GF-D8 (cell line): ENCODE results near the gene RFXANK.
"Not testable (repeated sequence)": the region's sequence is repeated elsewhere in the genome, so short reads cannot be mapped to it uniquely, and the experiment has no call there.

Source experiments
- DNase-seq: peaks from one replicate; lab custom pipeline; 2025; lab: John Stamatoyannopoulos, UW

RFXANK gene

DNA sequence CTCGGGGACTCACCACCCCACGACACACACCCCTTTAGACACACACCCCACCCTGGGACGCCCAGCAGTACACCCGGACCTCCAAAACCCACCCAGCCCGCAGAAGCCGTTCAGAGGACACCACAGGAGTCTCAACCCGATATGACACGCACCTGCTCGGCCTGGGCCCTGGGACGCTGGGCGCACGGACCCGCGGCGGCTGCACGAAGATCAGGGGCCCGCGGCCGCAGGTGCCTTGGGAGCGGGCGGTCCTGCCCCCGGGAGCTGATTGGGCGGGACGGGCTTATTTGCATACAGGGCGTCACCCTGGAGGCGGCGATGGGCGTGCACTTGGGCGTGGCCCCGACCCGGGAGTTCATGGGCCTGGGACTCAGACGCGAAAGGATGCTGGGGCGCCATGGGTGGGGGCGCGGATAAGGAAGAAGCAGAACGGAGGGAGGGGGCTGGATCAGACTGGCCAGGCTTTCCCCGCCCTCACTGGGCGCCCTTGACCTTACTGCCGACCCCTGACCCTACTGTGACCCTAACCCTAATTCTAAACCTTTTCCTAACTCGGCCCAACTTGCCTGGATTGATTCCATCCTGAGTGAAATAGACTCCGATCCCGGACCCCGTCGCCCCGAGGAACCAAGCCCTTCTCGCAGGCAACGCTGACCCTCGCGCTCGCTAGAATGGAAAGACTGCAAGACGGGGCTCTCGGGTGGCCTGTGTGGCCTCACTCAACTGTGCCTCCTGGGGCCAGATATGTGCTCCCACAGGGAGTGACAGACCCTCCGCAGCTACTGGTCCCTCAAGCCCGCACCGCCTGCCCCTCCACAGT is 21.8 kb upstream of the RFXANK start, which contains the start of gene MEF2B:
MEF2B (minus strand) TSS at position 211 of the 820 bp plus-strand sequence. CDS start 19,528 bp downstream, outside the sequence.
- DNase-seq, result no peak

DNA sequence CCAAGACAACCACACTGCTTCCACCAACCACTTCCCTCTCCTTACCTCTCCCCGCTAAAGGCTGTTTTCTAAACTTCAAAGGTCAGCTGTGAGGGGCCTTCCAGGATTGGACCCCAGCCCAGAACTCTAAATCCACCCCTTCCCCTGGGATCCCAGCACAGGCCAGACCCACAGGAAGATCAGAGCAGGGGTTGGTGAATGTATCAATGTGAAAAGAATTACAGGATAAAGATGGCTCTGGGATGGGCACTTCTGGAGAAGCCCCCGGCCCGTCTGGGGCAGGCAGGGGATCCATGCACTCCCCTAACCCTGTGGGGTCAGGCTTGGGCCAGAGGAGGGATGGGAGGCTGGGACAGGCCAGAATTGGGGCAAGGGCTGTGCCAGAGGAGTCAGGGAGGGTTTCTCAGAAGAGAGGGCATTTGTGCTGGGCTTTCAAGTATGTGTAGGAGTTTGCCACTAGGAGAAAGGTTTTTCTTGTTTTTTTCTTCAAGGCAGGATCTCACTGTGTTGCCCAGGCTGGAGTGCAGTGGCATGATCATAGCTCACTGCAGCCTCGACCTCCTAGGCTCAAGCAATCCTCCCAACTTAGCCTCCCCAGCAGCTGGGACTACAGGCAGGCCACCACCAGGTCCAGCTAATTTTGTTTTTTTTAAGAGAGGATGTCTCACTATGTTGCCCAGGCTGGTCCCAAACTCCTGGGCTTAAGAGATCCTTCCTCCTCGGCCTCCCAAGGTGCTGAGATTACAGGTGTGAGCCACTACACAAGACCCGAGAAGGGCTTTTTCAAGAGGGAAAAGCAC is 21.0 kb upstream of the RFXANK start:
- no peak for DNase-seq

DNA sequence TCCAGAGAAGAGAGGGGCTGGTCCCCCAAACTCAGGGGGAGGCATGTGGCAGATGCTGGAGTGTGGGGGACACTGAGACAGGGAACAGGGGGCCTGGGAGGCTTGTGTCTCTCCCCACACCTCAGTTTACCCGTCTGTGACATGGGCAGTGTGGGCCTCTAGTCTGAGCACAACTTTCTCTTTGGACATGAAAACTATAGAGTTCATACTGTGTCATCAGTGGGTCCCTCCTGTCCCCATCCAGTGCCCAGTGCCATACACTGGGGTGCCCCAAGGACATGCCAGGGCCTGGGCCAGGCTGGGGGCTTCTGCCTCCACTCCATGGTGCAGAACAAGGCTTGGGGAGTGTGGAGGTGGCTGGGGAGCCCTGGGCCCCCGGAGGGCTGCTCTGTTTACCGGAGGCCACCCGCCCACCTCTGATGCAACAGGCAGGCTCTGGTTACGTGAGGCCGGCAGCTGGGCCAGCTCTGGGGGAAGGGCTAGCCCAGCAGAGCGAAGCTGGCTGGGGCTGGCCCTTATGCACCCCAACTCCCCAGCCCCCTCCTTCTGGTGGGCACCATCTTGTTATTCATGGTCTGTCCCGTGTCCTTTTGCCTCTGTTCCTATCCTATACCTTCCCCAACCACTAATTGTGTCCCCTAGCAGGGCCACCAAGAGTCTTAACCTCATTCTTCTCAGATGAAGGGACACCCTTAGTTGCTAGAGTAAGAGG is 20.1 kb upstream of the RFXANK start:
- DNase-seq, result peak; percentile 26

DNA sequence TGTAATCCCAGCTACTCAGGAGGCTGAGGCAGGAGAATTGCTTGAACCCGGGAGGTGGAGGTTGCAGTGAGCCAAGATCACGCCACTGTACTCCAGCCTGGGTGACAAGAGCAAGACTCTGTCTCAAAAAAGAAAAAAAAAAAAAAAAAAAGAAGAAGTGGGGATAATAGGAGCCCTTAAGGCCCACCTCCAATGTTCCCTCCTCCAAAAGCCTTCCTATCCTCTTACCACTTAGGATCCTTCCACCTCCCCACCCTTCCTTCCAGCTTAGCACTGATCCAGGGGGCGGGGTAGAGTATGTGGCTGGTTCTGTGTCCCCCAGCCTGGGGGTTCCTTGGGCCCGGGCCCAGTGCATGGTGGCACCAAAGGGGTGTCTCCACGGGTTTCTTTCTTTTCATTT is 18.8 kb upstream of the RFXANK start:
- DNase-seq, result not testable (repeated sequence)

DNA sequence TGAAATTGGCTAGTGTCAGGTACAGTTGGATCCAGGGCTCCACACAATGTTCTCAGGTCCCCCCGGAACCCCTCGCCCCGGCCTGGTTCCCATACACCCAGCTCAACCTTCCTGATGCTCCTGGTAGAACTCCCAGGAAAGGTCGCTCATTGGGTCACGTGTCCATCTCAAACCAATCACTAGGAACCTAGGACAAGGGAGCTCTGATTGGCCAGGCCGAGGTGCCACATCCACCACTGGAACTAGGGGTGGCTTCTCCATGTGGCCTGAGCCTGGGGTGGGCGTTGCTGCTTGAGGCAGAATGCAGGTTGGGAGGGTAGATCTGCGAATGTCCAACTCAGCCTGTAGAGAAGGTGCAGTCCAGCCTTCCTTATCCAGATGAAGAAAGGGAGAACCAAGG is 15.1 kb upstream of the RFXANK start:
- DNase-seq, result no peak

DNA sequence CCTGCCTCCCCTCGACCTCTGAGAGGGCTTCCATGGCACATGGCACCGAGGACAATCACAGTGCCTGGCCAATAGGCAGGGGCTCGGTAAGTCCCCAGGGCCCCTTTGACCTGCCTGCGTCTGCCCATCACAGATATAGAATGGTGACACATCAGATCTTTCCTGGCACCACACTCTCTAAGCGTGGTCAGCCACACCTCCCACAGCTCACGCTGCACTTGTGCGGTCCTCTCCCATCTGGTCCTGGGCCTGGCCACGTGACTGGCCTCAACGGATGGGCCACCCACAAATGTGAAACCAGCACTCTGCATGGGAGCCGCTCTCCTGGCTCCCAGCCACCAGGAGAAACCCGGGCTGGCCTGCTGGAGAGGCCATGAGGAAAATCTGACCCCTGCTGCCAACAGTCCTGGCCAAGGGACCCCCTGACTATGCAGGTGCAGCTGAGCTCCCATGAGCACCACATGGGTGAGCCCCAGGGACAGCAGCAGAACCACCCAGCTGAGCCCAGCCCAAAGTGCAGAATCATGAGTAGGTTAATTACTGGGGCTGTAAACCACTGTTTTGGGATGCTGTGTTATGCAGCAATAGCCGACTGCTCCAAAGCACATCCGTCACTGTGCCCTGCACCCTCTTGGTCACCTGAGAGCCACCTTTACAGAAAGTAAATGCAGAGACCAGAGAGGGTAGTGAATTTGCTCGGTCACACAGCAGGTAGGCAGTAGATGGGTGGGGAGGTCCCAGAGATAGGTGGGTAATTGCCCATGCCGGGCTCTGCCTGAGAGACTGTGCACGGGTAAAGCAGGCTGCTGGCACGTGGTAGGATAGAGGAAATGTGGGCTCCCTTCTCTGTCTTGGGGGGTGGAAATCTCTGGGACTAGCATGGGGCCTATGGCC is 12.3 kb upstream of the RFXANK start:
- DNase-seq, result no peak

DNA sequence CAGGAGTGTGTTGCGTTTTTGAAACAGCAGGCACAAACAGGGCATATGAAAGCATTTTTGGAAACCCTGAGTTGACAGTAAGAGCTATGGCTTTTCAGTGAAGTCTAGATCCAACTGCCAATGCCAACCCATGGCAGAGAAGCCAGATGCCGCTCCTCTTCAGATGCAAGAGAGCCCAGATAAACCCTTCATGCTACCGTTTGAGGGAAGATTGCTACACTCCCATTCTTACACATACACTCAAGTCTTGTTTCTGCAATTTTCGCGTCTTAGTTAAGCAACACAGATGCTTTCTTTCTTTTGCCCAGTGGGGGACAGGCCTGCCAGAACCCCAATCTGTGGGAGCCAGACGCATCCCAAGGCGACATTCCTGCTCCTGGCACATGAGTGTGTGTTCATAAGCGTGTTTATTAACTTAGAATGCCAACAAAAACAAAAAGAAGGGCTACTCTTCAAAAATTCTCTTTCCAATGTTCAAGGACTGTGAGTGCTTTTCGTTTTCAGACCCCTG is 10.5 kb upstream of the RFXANK start:
- DNase-seq, result no peak

DNA sequence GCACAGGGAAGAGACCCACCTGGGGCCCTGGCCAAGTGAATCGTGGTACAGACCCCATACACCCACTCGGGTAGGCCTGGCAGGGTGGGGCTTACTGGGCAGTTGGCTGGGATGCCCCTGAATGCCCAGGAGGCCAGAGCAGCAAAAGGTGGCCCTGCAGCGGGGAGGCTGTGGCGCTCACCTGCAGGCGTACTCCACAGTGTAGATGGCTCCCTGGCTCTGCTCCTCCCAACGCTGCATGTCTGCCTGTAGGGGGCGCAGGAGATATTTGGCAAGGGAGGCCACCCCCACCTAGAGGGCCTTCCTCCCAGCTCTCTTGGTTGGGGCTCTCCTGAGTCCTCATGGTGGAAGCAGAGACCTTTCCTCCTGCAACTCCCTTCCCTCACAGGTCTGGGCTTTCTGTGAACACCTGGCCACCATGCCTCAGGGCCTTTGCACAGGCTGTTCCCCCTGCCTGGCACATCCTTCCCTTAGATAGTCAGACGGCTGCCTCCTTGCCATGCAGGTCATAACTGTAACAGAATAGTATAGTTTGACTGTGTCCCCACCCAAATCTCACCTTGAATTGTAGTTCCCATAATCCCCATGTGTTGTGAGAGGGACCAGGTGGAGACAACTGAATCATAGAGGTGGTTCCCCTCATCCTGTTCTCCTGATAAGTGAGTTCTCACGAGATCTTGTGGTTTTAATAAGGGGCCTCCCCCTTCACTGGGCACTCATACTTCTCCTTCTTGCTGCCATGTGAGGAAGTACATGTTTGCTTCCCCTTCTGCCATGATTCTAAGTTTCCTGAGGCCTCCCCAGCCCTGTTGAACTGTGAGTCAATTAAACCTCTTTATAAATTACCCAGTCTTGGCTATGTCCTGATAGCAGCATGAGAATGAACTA is 6.0 kb upstream of the RFXANK start:
- DNase-seq, result peak; percentile 77

DNA sequence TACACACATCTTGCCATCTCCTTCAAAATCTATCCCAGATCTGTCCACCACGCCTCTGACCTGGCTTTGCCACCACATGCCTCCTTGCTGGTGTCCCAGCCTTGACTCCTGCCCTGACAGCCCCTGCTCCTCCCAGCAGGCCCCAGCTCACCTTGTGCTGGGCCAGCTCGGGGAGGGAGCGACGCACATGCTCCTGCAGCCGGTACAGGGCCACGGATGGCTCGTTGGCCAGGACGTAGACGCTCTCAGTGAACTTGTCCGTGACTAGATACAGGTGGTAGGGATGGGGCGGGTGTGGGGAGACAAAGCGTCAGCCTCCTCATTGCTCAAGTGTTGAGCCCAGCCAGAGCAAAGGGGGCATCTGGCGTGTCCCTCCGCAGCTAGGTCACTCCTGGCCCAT is 5.3 kb upstream of the RFXANK start:
- DNase-seq, result no peak

DNA sequence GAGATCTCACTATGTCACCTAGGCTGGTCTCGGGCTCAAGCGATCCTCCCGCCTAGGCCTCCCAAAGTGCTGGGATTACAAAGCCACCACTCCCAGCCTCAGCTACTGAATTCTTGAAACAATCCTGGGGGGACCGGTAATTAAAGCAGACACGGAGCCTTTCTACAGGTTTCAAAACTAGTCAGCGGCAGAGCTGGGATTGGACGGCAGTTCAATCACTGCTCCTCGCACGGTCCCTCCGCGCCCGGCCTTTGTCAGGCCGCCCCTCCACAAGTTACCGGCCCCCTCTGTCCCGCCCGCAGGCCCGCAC is 335 bp upstream of the RFXANK start:
- no peak for DNase-seq

DNA sequence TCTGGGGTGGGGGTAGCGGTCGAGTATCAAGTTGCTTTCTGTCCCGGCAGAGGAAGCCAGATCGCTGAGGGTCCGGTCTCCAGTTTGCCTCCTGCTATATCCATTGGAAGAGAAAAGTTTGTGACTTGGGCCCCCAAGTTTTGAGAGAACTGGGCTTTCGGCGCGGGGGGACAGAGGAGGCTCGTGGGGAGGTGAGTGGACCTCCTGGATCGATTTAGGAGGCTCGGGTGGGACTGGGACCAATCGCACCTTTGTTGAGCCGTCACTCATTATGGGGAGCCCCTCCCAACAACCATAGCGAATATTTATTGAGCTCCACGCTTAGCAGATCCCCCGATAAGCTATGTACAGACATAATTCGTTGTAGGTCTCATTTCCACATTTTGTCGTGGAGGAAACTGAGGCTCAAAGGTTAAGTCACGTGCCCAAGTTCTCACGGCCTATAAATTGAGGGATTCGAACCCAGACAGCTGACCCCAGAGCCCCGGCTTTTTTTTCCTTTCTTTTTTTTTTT is 909 bp downstream of the RFXANK start:
- DNase-seq, result no peak

DNA sequence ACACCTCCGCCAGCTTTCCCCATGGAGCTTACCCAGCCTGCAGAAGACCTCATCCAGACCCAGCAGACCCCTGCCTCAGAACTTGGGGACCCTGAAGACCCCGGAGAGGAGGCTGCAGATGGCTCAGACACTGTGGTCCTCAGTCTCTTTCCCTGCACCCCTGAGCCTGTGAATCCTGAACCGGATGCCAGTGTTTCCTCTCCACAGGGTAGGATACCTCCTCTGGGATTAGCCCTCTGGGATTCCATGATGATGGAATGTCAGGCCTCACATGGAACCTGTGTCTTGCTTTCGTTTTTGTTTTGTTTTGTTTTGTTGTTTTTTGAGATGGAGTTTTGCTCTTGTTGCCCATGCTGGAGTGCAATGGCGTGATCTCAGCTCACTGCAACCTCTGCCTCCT is 1.9 kb downstream of the RFXANK start:
- DNase-seq, result no peak

DNA sequence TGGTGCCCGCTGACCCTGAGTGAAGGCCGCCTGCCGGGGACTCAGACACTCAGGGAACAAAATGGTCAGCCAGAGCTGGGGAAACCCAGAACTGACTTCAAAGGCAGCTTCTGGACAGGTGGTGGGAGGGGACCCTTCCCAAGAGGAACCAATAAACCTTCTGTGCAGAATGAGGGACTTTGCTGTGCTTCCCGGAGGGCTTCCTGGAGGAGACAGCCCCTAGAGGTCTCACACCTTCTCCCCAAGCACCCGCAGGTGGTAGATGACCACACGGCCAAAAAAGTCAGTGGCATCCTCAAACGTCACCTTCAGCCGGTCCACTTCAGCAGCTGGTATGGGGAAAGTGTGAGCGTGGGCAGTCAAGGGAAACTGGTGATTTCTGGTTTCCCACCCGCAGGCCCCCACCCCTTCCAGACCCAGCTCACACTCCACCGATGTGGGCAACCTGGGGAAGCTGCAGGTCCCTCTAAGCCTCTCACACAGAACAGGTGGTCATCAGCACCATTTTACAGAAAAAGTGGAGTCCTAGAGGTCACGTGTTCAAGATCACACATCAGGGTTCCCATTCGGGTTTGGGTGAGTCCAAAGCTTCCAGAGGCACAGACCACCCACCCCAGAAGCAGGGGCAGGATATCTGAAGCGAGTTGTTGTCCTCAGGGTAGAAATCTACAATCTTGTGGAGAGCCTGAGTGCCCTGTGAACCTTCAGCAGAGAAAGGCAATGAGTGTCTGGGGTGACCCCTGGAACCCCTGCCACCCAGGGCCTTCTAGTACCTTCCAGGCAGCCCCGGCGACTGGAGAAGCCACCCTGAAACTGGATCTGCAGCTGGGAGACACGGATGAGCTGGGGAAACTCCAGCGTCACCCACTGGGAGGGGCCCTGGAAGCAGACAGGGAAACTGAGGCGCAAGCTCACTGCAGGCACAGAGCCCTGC is 9.9 kb downstream of the RFXANK start:
- no peak for DNase-seq

DNA sequence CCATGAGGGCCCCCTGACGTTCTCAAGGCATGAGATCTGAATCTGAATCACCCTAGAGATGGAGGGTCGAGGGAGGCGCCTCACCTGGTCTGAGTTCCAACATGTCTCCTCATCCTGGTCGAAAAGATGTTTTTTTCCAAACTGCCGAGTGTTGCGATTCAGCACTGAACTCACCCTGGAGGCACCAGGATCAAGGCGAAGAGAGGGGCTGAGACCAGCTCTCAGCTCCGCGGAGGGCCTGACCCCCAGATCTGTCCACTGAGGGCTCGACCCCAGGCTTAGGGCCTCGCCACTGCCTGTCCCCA is 10.6 kb downstream of the RFXANK start:
- DNase-seq, result no peak

DNA sequence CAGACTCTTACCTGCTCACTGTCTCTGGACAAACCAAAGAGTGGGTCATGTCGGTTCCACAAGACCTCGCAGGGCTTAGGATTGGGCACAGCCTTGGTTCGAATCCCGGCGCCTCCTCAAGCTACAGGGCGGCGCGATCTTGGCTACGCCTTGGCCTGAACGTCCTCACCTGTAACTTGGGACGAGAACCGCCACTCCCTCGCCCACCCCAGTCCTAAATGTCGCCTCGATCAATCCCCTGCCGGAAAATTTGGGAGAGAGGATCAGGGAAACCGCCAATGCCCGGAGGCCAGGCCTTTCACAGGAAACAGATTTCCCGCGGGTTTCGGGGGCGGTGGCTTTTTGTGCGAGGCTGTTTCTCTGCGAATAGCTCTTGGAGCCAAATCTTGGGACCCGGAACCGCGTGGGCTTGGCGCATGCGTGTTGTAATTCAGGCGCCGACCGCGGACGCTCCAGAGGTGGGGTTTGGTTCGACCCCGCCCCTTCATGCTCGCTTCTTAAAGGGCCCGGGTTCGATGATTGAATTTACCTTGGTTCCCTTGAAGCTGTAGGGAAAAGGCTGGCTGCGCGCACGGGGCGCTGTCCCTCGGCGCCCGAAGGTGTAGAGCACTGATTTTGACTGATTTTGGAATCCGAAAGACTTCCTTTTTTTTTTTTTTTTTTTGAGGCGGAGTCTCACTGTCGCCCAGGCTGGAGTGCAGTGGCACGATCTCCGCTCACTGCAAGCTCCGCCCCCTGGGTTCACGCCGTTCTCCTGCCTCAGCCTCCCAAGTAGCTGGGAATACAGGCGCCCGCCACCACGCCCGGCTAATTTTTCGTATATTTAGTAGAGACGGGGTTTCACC is 11.2 kb downstream of the RFXANK start, which contains the start of gene NR2C2AP:
NR2C2AP (minus strand) TSS at position 403 of the 845 bp plus-strand sequence; CDS start at position 49, 354 bp downstream.
- peak; percentile 81 for DNase-seq

DNA sequence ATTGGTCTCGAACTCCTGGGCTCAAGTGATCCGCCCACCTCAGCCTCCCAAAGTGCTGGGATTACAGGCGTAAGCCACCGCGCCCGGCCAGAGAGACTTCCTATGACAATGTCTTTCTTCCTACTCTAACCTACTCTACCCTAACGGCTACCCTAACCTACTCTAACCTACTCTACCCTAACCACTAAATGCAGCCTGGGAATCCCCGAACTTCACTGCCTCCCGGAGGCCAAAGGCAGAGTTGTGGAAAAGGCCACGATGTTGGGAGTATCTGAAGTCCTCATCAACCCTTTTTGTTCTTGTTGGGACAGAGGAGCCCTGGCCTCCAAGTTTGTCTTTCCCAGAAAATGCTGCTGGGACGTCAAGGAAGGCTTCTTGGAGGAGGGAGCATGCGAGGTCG is 12.1 kb downstream of the RFXANK start:
- no peak for DNase-seq

DNA sequence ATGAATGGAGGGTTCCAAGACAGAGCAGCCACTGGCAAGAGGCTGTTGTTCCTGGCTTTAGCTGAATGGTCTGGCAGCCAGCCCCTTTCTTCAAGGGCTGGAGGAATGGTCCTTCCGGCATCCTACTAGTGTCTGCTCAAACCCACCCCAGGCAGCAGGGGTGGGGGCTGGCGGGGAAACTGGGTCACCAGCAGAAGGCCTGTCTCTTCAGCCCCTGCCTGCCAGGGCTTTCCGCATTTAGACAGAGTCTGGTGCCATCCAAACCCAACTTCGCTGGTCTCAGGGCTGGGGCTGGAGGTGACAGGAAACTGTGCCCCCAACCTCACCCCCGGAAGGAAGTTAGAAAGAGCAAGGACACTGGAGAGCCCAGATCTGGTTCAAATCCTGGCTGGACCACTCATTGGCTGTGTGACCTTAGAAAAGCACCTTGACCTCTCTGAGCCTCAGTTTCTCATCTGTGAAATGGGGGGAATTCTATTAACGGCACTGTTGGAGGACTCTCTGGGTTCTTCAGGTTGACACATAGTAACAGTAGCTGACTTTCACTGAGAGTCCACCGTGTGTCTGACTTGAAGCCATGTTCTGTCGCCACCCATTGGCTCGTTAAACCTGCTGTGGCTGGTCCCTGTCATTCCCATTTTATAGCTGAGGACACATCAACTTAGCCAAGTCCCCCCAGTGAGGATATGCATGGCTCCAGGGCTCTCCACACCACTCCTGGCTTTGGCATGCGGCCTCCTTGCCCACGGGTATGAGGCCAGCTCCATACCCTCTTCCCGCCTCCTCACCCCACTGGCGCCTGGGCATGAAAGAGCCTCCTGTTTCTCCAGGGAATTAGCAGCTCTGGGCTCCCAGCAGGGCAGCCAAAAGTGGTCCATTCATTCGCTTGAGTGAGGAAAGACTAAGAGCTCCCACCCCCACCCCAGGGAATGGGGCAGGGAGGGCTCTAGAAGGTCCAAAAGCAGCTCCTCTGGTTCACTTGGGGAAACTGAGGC is 13.7 kb downstream of the RFXANK start:
- no peak for DNase-seq
